K562 (cell line): ENCODE results near the gene ZCCHC8. TPM values are rescaled to one million over a fixed set of nuclear protein-coding genes. Genes with fewer than 3 reads are reported as not detected.

Experiments used
- ATAC-seq: fragments of 200-7000 bp; cut with Tn5 transposase; 3 replicates; pipeline ENCODE4 v1.9.1; 2020; ENCODE audit warnings: moderate library complexity
- BruUV-seq: library from RNA; stranded (reverse); fragments of 400-500 nt; replicated peaks from 2 replicates; lab custom pipeline; 2021; lab: Mats Ljungman, UMichigan
- CTCF ChIA-PET: fragments of 300-600 bp; formaldehyde crosslinking; extraction: SDS; loops from one replicate; lab custom pipeline; 2021; ENCODE audit warnings: low intra/inter-chr PET ratio; lab: Yijun Ruan, JAX
- POLR2A ChIA-PET: fragments of 300-600, 350-650 bp; sonication (Branson Sonifier 250); formaldehyde crosslinking; extraction: SDS; loops from one replicate; lab custom pipeline; 2021; ENCODE audit warnings: antibody characterized with exemption, inconsistent platforms; lab: Yijun Ruan, JAX
- DNase-seq, 4 experiments: peaks; one replicate each; pipeline versions ENCODE4 v3.0.0 to v3.0.0-alpha.2; 2011 to 2018; ENCODE audit warnings: low spot score in 3 of 4, mixed read lengths in 3 of 4; ENCODE audit errors: extremely low read depth in 1 of 4
- FAIRE-seq: peaks from 2 replicates; lab custom pipeline; 2011; peaks lifted over from hg19 to GRCh38; lab: Jason Lieb, UNC
- H2AFZ ChIP-seq: 2 replicates; pipeline ENCODE4 v1.6.0; 2011; ENCODE audit warnings: low read depth, low read length, control low read depth, inconsistent platforms
- H3K27ac ChIP-seq: fragments of 200-600 bp; 3 replicates; pipeline ENCODE4 v1.8.0; 2011; ENCODE audit warnings: low read depth, mild to moderate bottlenecking, control low read depth, inconsistent platforms, low read length, moderate library complexity, mixed read lengths; ENCODE audit errors: extremely low read depth
- H3K27me3 ChIP-seq, 2 experiments: fragments of 300-600 bp in 1 of 2; 2 replicates in 1 of 2; 3 replicates in 1 of 2; pipeline versions ENCODE4 v1.6.0 to v1.8.0; 2011; ENCODE audit warnings: inconsistent platforms in 2 of 2, low read length in 2 of 2, mild to moderate bottlenecking in 1 of 2, mixed read lengths in 1 of 2, moderate library complexity in 1 of 2; ENCODE audit not compliant: control insufficient read depth in 2 of 2, insufficient read depth in 2 of 2
- H3K36me3 ChIP-seq: fragments of 300-600 bp; 3 replicates; pipeline ENCODE4 v1.8.0; 2011; ENCODE audit warnings: mild to moderate bottlenecking, low read length, inconsistent platforms; ENCODE audit not compliant: control insufficient read depth, insufficient read depth
- H3K4me1 ChIP-seq, 2 experiments: fragments of 200-600 bp in 1 of 2; replicated peaks in 1 of 2; 2 replicates in 1 of 2; 3 replicates in 1 of 2; pipeline versions ENCODE4 v1.5.1 to v1.8.0; 2011; ENCODE audit warnings: inconsistent platforms in 2 of 2, low read length in 2 of 2, mild to moderate bottlenecking in 1 of 2, mixed read lengths in 1 of 2, moderate library complexity in 1 of 2; ENCODE audit not compliant: control insufficient read depth in 2 of 2, insufficient read depth in 2 of 2
- H3K4me2 ChIP-seq: 2 replicates; pipeline ENCODE4 v1.6.1; 2011; ENCODE audit warnings: low read length, control low read depth, inconsistent platforms, mixed read lengths; ENCODE audit not compliant: insufficient read depth
- H3K4me3 ChIP-seq: fragments of 200-600 bp; sonication (generic), shearing (Covaris generic); 2 replicates; pipeline ENCODE4 v1.5.1; 2016; ENCODE audit warnings: control low read depth, inconsistent platforms
- H3K79me2 ChIP-seq: fragments of 200-600 bp; 3 replicates; pipeline ENCODE4 v1.8.0; 2011; ENCODE audit warnings: low read length, inconsistent platforms; ENCODE audit not compliant: control insufficient read depth, insufficient read depth
- H3K9ac ChIP-seq, 2 experiments: 2 replicates each; pipeline versions ENCODE4 v1.6.0 to v1.6.1; 2011; ENCODE audit warnings: low read depth in 2 of 2, low read length in 2 of 2, control low read depth in 1 of 2, inconsistent platforms in 1 of 2, mild to moderate bottlenecking in 1 of 2, mixed read lengths in 1 of 2; ENCODE audit not compliant: insufficient read depth in 1 of 2
- H3K9me1 ChIP-seq: one replicate; pipeline ENCODE4 v1.6.0; 2011; ENCODE audit warnings: inconsistent platforms, mild to moderate bottlenecking, low read length, moderate library complexity; ENCODE audit not compliant: control insufficient read depth, insufficient read depth
- H3K9me3 ChIP-seq: replicated peaks from 2 replicates; pipeline ENCODE4 v1.5.1; 2011; ENCODE audit warnings: low read depth, low read length, inconsistent platforms; ENCODE audit not compliant: control insufficient read depth, insufficient read depth
- H4K20me1 ChIP-seq: replicated peaks from 2 replicates; pipeline ENCODE4 v1.6.1; 2011; ENCODE audit warnings: low read length, inconsistent platforms, mixed read lengths; ENCODE audit not compliant: control insufficient read depth, insufficient read depth
- BRD9 ChIP-seq: fragments of 450-650 bp; IDR thresholded peaks from 2 replicates; pipeline ENCODE4 v1.6.1; 2018; ENCODE audit warnings: low read depth; ENCODE audit not compliant: partially characterized antibody
- DDX20 ChIP-seq: fragments of 450-650 bp; IDR thresholded peaks from 2 replicates; pipeline ENCODE4 v1.6.1; 2016; ENCODE audit warnings: missing genetic modification characterization, low read depth, mild to moderate bottlenecking, missing compliant biosample characterization, moderate library complexity
- FOXP1 ChIP-seq: sonication (generic); formaldehyde crosslinking; IDR thresholded peaks from 2 replicates; pipeline ENCODE4 v1.8.0; 2022; ENCODE audit warnings: mild to moderate bottlenecking, missing genetic modification reagents
- HDGF ChIP-seq: fragments of 450-650 bp; IDR thresholded peaks from 2 replicates; pipeline ENCODE4 v1.6.1; 2016
- KLF16 ChIP-seq: IDR thresholded peaks from 2 replicates; pipeline ENCODE4 v1.6.1; 2016; ENCODE audit warnings: antibody characterized with exemption
- PRPF4 ChIP-seq: fragments of 200-400 bp; formaldehyde crosslinking; IDR thresholded peaks from one replicate; pipeline ENCODE4 v1.6.1; 2017; ENCODE audit warnings: low read length, low read depth, mild to moderate bottlenecking; ENCODE audit not compliant: insufficient read depth, poor library complexity, severe bottlenecking
- PTRF ChIP-seq: fragments of 450-650 bp; IDR thresholded peaks from 2 replicates; pipeline ENCODE4 v1.6.1; 2016; ENCODE audit warnings: mild to moderate bottlenecking, missing genetic modification characterization, missing compliant biosample characterization
- SETDB1 ChIP-seq: IDR thresholded peaks from one replicate; pipeline ENCODE4 v1.6.1; 2012; ENCODE audit warnings: low read length, control low read depth, inconsistent platforms
- SMARCE1 ChIP-seq: fragments of 450-650 bp; IDR thresholded peaks from 2 replicates; pipeline ENCODE4 v1.7.1; 2016; ENCODE audit warnings: mild to moderate bottlenecking
- ZNF121 ChIP-seq: sonication (generic); formaldehyde crosslinking; conservative IDR thresholded peaks from 2 replicates; pipeline ENCODE4 v1.8.0; 2022; ENCODE audit warnings: missing genetic modification reagents
- ZNF224 ChIP-seq: sonication (generic); formaldehyde crosslinking; IDR thresholded peaks from 2 replicates; pipeline ENCODE4 v1.8.0; 2022; ENCODE audit warnings: mild to moderate bottlenecking, missing genetic modification reagents
- ZNF408 ChIP-seq: fragments of 250-450 bp; sonication (Bioruptor Pico); IDR thresholded peaks from 2 replicates; pipeline ENCODE4 v1.4.0; 2020; ENCODE audit warnings: low read depth, mild to moderate bottlenecking, moderate library complexity
- WGBS: fragments of 100-300 bp; shearing (Covaris generic); methylation state at CpG from one replicate; pipeline ENCODE4 v1.1.6; 2016; ENCODE audit warnings: low coverage, mixed read lengths; ENCODE audit not compliant: insufficient coverage; ENCODE audit errors: missing lambda C conversion rate; 5-methylcytosine and 5-hydroxymethylcytosine counted together
- in situ Hi-C: fragments of 300-500 bp; cut with MboI; formaldehyde crosslinking; loops from 4 replicates; pipeline ENCODE4 v1.15.0; 2018; ENCODE audit warnings: inconsistent platforms, mixed read lengths
- intact Hi-C: fragments of 100-400 bp; cut with micrococcal nuclease; formaldehyde crosslinking; loops from 2 replicates; pipeline ENCODE4 v1.14.2; 2022
- polyA plus RNA-seq, 8 experiments: library from polyadenylated mRNA; depleted of rRNA in 4 of 8; stranded (reverse) in 5 of 8; unstranded in 3 of 8; fragments of >200 nt; fragmentation: Nextera tagmentation in 2 of 8; fragmentation: Illumina TruSeq in 1 of 8; extraction: Ambion mirVana in 2 of 8; extraction: Trizol in 1 of 8; gene quantifications; 2 replicates each; pipeline versions ENCODE4 v1.2.1 to v1.2.3, GENCODE V29; 2011 to 2014; ENCODE audit warnings: inconsistent platforms in 1 of 8, missing spikeins in 1 of 8
- total RNA-seq, 7 experiments: library from RNA; depleted of rRNA in 6 of 7; stranded (reverse); fragments of >200 nt in 6 of 7; fragmentation: Illumina TruSeq in 2 of 7; extraction: Trizol in 2 of 7; gene quantifications; 2 replicates each; pipeline versions ENCODE4 v1.2.1 to v1.2.3, GENCODE V29; 2011 to 2021; ENCODE audit warnings: low replicate concordance in 1 of 7

ZCCHC8 gene
- total and polyA plus RNA-seq, 9 of the 15 experiments (the other 6 are each of a cell fraction or from before 2014, with no cell fraction given) = 14.8 to 50.9 (median 34.1) TPM

GRCh38 chr12:122528992-122529391 is 28.3 kb upstream of the ZCCHC8 start:
- peaks cover 0 to 5% of the 10 kb centered on the region in 2 experiments; a peak in 2 of 5 replicates for H3K4me1 ChIP-seq
- H4K20me1 ChIP-seq = peaks cover 7% of the 10 kb centered on the region
- no peaks in the 10 kb centered on the region for H3K9me1 ChIP-seq
- H3K79me2 ChIP-seq = peaks cover 82% of the 10 kb centered on the region
- ATAC-seq (no peak), DNase-seq (no peak), FAIRE-seq (no peak)
- ChIA-PET POLR2A (interaction anchor here (1.8 kb wide), 2 partner anchors 10 kb away, joined by 4 to 7 read pairs; no protein-coding TSS in a partner anchor), CTCF (no interaction called here)
- no peak overlapping the region for H3K27ac ChIP-seq
- H3K9ac ChIP-seq = no peak overlapping the region
- H3K4me2 ChIP-seq = no peak overlapping the region
- H3K4me3 ChIP-seq = no peak overlapping the region
- TF ChIP-seq ZNF224 (CRISPR knock-in tag) (no peak), ZNF408 (CRISPR knock-in tag) (no peak), KLF16 (no peak), HDGF (no peak), PRPF4 (no peak), SMARCE1 (no peak), SETDB1 (no peak), FOXP1 (CRISPR knock-in tag) (no peak), ZNF121 (CRISPR knock-in tag) (no peak), BRD9 (no peak), DDX20 (tag) (no peak), PTRF (tag) (no peak)
- intact Hi-C loops (loop anchor here (5.0 kb wide), 1 partner anchor 467 kb away; no protein-coding TSS in a partner anchor), in situ Hi-C loops (no loop called here)
- H3K9me3 ChIP-seq = no peaks in the 10 kb centered on the region
- 92% methylated on average over 6 of the region's 6 CpGs for WGBS
- peaks cover 67% of the 10 kb centered on the region for H3K36me3 ChIP-seq
- BruUV-seq = no TSS peak
- no peak overlapping the region for H2AFZ ChIP-seq
- no peaks in the 10 kb centered on the region for H3K27me3 ChIP-seq
